GM21447 (cell line): ENCODE data around the gene LCP1.
A peak's percentile ranks its signal among the peaks of the same experiment; 100 is the strongest.

Source experiments
- ATAC-seq: cut with Tn5 transposase; IDR thresholded peaks from one replicate; pipeline ENCODE4 v1.9.1; 2021; ENCODE audit not compliant: unreplicated experiment

LCP1 gene

GRCh38 chr13:46129955-46130618 is 51.9 kb downstream of the LCP1 start:
- no peak for ATAC-seq

- ATAC-seq = no peak
Measured at GRCh38 chr13:46129124-46129523, 52.9 kb downstream of the LCP1 start.

- ATAC-seq = no peak
Measured at GRCh38 chr13:46127358-46128023, 54.5 kb downstream of the LCP1 start.

- peak; percentile 72 for ATAC-seq
Measured at GRCh38 chr13:46126552-46127357, 55.2 kb downstream of the LCP1 start.

- ATAC-seq = no peak
Measured at GRCh38 chr13:46126056-46126455, 55.9 kb downstream of the LCP1 start.

GRCh38 chr13:46124967-46125933 is 56.7 kb downstream of the LCP1 start:
- no peak for ATAC-seq

- no peak for ATAC-seq
Measured at GRCh38 chr13:46124531-46124966, 57.4 kb downstream of the LCP1 start.

GRCh38 chr13:46122304-46122703 is 59.7 kb downstream of the LCP1 start:
- ATAC-seq = no peak

- no peak for ATAC-seq
Measured at GRCh38 chr13:46121597-46122163, 60.3 kb downstream of the LCP1 start.

- ATAC-seq = no peak
Measured at GRCh38 chr13:46121033-46121432, 60.9 kb downstream of the LCP1 start.

- no peak for ATAC-seq
Measured at GRCh38 chr13:46119883-46120614, 61.9 kb downstream of the LCP1 start.

GRCh38 chr13:46116653-46117502 is 65.1 kb downstream of the LCP1 start:
- ATAC-seq = no peak

- ATAC-seq = no peak
Measured at GRCh38 chr13:46114613-46115012, 67.4 kb downstream of the LCP1 start.

- ATAC-seq = no peak
Measured at GRCh38 chr13:46113596-46113995, 68.4 kb downstream of the LCP1 start.

- no peak for ATAC-seq
Measured at GRCh38 chr13:46111151-46111550, 70.8 kb downstream of the LCP1 start.

GRCh38 chr13:46109451-46109850 is 72.5 kb downstream of the LCP1 start:
- ATAC-seq = no peak

- no peak for ATAC-seq
Measured at GRCh38 chr13:46106839-46107371, 75.1 kb downstream of the LCP1 start.

GRCh38 chr13:46104868-46105267 is 77.1 kb downstream of the LCP1 start, which contains the start of gene CPB2:
Gene CPB2 (minus strand): TSS chr13:46105033. CDS start chr13:46105009, 24 bp downstream.
- ATAC-seq = no peak
